Measurements from ENCODE around the gene MINDY4B. TPM values are rescaled to one million over a fixed set of nuclear protein-coding genes. Genes with fewer than 3 reads are reported as not detected.
A peak's percentile ranks its signal among the peaks of the same experiment; 100 is the strongest.
"Not testable (repeated sequence)": the region's sequence is repeated elsewhere in the genome, so short reads cannot be mapped to it uniquely, and the experiment has no call there.

MINDY4B gene
- total RNA-seq, 4 donors from 2014 or later = not detected

GRCh38 chr3:150874666-150875219, 30.5 kb downstream of the MINDY4B start:
- no peak for TF ChIP-seq CTCF (IDR thresholded peaks at IDR 0.05)
- ATAC-seq (ENCODE audit: low FRiP score) (no peak), DNase-seq (ENCODE audit: low spot score) (no peak)

GRCh38 chr3:150871192-150871591, 34.0 kb downstream of the MINDY4B start:
- no peak for DNase-seq (ENCODE audit: low spot score)
- no peak for ATAC-seq (ENCODE audit: low FRiP score)
- TF ChIP-seq CTCF (IDR thresholded peaks at IDR 0.05) = no peak

- no peak for ATAC-seq (ENCODE audit: low FRiP score)
- no peak for TF ChIP-seq CTCF (IDR thresholded peaks at IDR 0.05)
- DNase-seq (ENCODE audit: low spot score) = no peak
Measured at GRCh38 chr3:150870406-150870805, 34.8 kb downstream of the MINDY4B start.

GRCh38 chr3:150868282-150868681, 37.0 kb downstream of the MINDY4B start:
- ATAC-seq (ENCODE audit: low FRiP score) (peak; percentile 71), DNase-seq (ENCODE audit: low spot score) (no peak)
- no peak for TF ChIP-seq CTCF (IDR thresholded peaks at IDR 0.05)

- DNase-seq (ENCODE audit: low spot score) (no peak), ATAC-seq (ENCODE audit: low FRiP score) (no peak)
- TF ChIP-seq CTCF (IDR thresholded peaks at IDR 0.05) = no peak
Measured at GRCh38 chr3:150867434-150867833, 37.8 kb downstream of the MINDY4B start.

- not testable (repeated sequence) for DNase-seq (ENCODE audit: low spot score); ATAC-seq (ENCODE audit: low FRiP score)
Measured at GRCh38 chr3:150863921-150864320, 41.3 kb downstream of the MINDY4B start.

- ATAC-seq (ENCODE audit: low FRiP score) (no peak), DNase-seq (ENCODE audit: low spot score) (no peak)
- TF ChIP-seq CTCF (IDR thresholded peaks at IDR 0.05) = no peak
Measured at GRCh38 chr3:150861851-150862250, 43.4 kb downstream of the MINDY4B start.

- not testable (repeated sequence) for ATAC-seq (ENCODE audit: low FRiP score); DNase-seq (ENCODE audit: low spot score)
Measured at GRCh38 chr3:150857936-150858335, 47.3 kb downstream of the MINDY4B start.
